NCI-H69 (cell line): Measurements from ENCODE around the gene OR52M1.

Source experiments
- DNase-seq: peaks from one replicate; lab custom pipeline; 2025; lab: John Stamatoyannopoulos, UW

Gene OR52M1

GRCh38 chr11:4544891-4545290 lies at the start of gene OR52M1:
Gene OR52M1, plus strand, starts transcription at chr11:4545191. Its CDS starts 0 bp downstream, at chr11:4545191.
- DNase-seq: no peak

- no peak for DNase-seq
These were observed 49.5 kb upstream of the OR52M1 start for GRCh38 chr11:4495487-4495886.

- DNase-seq: no peak
These were observed 49.0 kb upstream of the OR52M1 start for GRCh38 chr11:4495986-4496385.

- no peak for DNase-seq
These were observed 48.3 kb upstream of the OR52M1 start for GRCh38 chr11:4496557-4497248.

GRCh38 chr11:4508886-4509285 lies 36.1 kb upstream of the OR52M1 start:
- DNase-seq: peak; percentile 27

GRCh38 chr11:4511282-4512245 lies 33.4 kb upstream of the OR52M1 start:
- no peak for DNase-seq

- DNase-seq: no peak
These were observed 30.8 kb upstream of the OR52M1 start for GRCh38 chr11:4514196-4514595.

GRCh38 chr11:4522339-4522738 lies 22.7 kb upstream of the OR52M1 start:
- DNase-seq: no peak

- DNase-seq: no peak
These were observed 22.2 kb upstream of the OR52M1 start for GRCh38 chr11:4522752-4523151.

- no peak for DNase-seq
These were observed 21.3 kb upstream of the OR52M1 start for GRCh38 chr11:4523666-4524065.

- DNase-seq: no peak
These were observed 17.1 kb upstream of the OR52M1 start for GRCh38 chr11:4527926-4528325.

GRCh38 chr11:4531686-4532085 lies 13.3 kb upstream of the OR52M1 start:
- DNase-seq: peak; percentile 7

GRCh38 chr11:4539603-4540219 lies 5.3 kb upstream of the OR52M1 start:
- DNase-seq: peak; percentile 40

GRCh38 chr11:4541071-4541470 lies 3.9 kb upstream of the OR52M1 start:
- no peak for DNase-seq

GRCh38 chr11:4543561-4543960 lies 1.4 kb upstream of the OR52M1 start:
- DNase-seq: no peak

- DNase-seq: no peak
These were observed 1.9 kb downstream of the OR52M1 start for GRCh38 chr11:4546878-4547277.

- no peak for DNase-seq
These were observed 2.4 kb downstream of the OR52M1 start for GRCh38 chr11:4547416-4547815.

GRCh38 chr11:4551346-4551979 lies 6.5 kb downstream of the OR52M1 start:
- DNase-seq: no peak

- DNase-seq: no peak
These were observed 14.8 kb downstream of the OR52M1 start for GRCh38 chr11:4559527-4560440.

GRCh38 chr11:4560467-4560866 lies 15.5 kb downstream of the OR52M1 start:
- DNase-seq: no peak

GRCh38 chr11:4565371-4565770 lies 20.4 kb downstream of the OR52M1 start:
- DNase-seq: no peak
